HG02840 (cell line): ENCODE measurements around the gene NMT1.

Experiments used
- ATAC-seq: cut with Tn5 transposase; IDR thresholded peaks from one replicate; pipeline ENCODE4 v1.9.1; 2021; ENCODE audit warnings: mild to moderate bottlenecking, moderate library complexity, moderate number of reproducible peaks; ENCODE audit not compliant: unreplicated experiment, low FRiP score

NMT1 gene

DNA sequence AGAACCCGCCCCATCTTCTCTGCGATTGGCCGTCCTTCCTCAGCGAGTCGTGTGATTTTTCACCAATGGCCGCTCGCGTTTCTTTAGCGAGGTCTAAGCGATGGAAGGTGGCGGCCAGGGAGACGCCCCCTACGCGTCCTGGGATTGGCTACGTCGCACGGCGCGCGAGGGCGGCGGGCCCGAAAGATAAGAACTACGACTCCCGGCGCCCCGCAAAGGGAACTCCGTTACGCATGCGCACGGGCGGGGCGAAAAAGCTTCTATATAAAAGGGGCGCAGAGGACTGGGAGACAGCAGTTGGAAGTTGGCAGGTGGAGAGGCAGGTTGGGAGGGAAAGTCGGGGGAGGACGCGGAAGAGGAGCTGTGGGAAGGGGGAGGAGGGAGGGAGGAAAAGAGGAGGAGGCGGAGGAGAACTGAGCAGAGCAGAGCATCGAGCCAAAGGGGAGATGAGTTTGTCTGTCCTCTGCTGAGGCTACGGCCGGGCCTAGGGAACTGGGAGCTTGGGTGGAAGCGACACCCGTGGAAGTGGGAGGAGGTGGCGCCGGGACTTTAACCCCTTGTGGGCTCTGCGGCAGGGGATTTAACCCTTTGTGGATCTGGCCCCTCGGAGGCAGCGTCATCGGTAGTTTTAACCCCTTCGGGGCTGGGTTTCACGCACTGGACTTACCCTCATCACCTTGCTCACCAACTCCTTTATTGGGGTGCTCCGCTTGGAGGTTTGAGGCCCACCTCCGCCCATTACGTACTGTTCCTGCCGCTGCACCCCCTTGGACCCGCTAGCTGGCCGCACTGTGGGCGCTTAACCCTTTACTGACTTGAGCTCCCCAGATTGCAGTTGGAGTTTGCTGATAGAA is 87.3 kb downstream of the NMT1 start, which contains the start of gene HEXIM1:
Gene HEXIM1 (plus strand): TSS at position 293 of the 854 bp plus-strand sequence. CDS start 716 bp downstream, outside the sequence.
- peak; percentile 74 for ATAC-seq

DNA sequence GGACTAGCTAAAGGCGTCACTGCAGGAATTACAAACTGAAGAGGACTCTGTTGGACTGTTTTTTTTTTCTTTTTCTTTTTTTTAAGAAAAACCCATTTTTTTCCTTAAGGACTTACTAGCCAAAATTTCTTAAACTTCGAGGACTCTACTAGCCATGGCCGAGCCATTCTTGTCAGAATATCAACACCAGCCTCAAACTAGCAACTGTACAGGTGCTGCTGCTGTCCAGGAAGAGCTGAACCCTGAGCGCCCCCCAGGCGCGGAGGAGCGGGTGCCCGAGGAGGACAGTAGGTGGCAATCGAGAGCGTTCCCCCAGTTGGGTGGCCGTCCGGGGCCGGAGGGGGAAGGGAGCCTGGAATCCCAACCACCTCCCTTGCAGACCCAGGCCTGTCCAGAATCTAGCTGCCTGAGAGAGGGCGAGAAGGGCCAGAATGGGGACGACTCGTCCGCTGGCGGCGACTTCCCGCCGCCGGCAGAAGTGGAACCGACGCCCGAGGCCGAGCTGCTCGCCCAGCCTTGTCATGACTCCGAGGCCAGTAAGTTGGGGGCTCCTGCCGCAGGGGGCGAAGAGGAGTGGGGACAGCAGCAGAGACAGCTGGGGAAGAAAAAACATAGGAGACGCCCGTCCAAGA is 88.0 kb downstream of the NMT1 start:
- no peak for ATAC-seq

DNA sequence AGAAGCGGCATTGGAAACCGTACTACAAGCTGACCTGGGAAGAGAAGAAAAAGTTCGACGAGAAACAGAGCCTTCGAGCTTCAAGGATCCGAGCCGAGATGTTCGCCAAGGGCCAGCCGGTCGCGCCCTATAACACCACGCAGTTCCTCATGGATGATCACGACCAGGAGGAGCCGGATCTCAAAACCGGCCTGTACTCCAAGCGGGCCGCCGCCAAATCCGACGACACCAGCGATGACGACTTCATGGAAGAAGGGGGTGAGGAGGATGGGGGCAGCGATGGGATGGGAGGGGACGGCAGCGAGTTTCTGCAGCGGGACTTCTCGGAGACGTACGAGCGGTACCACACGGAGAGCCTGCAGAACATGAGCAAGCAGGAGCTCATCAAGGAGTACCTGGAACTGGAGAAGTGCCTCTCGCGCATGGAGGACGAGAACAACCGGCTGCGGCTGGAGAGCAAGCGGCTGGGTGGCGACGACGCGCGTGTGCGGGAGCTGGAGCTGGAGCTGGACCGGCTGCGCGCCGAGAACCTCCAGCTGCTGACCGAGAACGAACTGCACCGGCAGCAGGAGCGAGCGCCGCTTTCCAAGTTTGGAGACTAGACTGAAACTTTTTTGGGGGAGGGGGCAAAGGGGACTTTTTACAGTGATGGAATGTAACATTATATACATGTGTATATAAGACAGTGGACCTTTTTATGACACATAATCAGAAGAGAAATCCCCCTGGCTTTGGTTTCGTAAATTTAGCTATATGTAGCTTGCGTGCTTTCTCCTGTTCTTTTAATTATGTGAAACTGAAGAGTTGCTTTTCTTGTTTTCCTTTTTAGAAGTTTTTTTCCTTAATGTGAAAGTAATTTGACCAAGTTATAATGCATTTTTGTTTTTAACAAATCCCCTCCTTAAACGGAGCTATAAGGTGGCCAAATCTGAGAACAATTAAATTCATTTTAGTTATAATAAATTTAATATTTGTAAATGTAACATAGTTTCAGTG is 88.8 kb downstream of the NMT1 start:
- no peak for ATAC-seq

DNA sequence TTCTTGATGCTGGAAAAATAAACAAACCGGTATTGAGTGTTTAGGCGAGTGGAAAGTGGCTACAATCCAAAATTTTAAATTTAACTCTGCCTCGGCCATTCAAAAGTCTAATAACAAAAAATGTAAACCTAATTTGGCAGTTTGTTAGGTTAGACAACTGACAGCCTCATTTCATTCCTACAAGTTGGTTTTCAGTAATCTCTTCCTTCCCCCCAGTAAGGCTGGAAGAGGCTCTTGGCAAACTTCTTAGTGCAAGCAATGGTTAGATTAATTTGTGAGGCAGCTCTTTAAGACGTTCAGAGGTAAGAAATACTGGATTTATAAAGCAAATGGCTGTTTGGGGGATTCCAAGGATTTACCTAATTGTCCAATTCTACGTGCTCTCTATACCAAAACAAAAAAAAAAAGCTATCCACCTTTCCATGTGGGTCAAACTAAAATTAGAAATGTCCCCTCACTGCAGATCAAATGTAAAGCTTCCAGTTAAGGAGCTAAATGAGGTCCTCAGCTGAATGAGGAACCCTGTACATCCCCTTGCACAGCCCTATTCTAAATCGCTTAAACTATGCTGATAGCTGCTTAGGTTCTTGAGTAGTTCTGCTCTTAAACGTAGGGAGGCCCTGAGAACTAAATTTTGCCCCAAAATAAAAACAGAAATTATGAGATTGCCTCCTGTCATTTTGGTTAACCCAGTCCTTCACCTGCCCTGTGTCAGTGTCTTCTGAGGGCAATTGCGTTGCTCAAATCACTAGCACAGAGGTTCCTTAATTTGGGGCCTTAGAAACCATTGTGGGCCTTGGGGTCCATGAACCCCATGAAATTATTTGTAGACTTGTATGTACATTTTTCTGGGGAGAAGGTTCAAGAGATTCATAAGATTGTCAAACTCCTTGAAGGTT is 90.0 kb downstream of the NMT1 start:
- ATAC-seq = no peak

DNA sequence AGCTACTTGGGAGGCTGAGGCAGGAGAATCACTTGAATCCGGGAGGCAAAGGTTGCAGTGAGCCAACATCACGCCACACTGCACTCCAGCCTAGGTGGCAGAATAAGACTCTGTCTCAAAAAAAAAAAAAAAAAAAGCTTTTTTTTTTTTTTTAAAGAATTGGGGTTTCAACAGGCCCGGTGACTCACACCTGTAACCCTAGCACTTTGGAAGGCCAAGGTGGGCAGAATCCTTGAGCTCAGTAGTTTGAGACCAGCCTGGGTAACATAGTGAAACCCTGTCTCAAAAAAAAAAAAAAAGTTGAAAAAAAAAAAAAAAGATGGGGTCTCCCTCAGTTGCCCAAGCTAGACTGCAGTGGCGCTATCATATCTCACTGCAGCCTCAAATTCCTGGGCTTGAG is 93.9 kb downstream of the NMT1 start:
- no peak for ATAC-seq

DNA sequence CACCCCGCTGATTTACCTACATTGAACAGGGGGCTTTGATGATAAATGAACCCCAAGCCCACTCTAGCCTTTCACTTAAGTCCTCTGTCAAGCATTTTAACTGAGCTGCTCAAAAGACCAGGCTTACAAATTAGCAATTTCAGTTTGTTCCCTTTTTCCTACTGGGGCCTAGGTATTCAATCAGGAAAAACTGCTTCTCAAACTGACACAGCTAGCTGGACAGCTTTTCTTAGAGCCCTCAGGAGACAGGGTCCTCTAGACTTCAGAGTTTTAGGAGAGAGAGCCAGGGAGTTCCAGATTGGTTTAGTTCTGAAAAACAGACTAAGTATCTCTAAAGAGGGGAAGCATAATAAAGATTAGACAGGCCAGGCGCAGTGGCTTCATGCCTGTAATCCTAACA is 94.4 kb downstream of the NMT1 start:
- no peak for ATAC-seq

DNA sequence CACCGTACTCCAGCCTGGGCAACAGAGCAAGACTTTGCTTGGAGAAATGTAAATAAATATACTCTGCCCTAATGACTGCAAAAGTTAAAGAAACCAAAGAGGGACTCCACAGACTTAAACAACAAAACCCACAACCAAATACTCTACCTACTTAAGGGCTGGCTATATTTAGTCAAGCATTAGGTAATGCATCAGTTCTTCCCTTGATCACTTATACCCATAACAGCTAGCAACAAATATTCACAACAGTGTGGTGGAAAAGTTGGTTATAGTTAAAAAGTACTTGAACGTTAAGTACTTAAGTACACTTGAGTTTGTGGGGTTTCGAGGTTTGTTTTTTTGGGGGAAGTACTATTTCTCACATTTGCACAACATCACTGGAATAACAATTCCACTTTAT is 95.1 kb downstream of the NMT1 start:
- ATAC-seq = no peak
